GM12878 (cell line): ENCODE data around the gene PXT1. TPM values are rescaled to one million over a fixed set of nuclear protein-coding genes. Genes with fewer than 3 reads are reported as not detected.

ENCODE experiments used
- BHLHE40 ChIP-seq, 2 experiments: fragments of 450-650 bp in 1 of 2; IDR thresholded peaks; 2 replicates each; pipeline ENCODE4 v1.6.1; 2011 to 2017; ENCODE audit warnings: low read depth in 2 of 2, borderline replicate concordance in 1 of 2, improper control_type of control experiment in 1 of 2, low read length in 1 of 2, mild to moderate bottlenecking in 1 of 2
- BMI1 ChIP-seq: fragments of 450-650 bp; IDR thresholded peaks from 2 replicates; pipeline ENCODE4 v1.6.1; 2016; ENCODE audit warnings: mild to moderate bottlenecking, moderate library complexity, borderline replicate concordance
- EED ChIP-seq: sonication (generic); IDR thresholded peaks from 2 replicates; pipeline ENCODE4 v1.6.1; 2016; ENCODE audit warnings: antibody characterized with exemption, low read depth
- FOS ChIP-seq: IDR thresholded peaks from 3 replicates; pipeline ENCODE4 v1.6.1; 2011; ENCODE audit warnings: borderline replicate concordance; ENCODE audit not compliant: insufficient read length; ENCODE audit errors: extremely low read depth
- FOXM1 ChIP-seq: IDR thresholded peaks from 2 replicates; pipeline ENCODE4 v1.6.1; 2012; ENCODE audit warnings: low read depth, mild to moderate bottlenecking, inconsistent platforms, low read length, moderate library complexity
- HDAC6 ChIP-seq: fragments of 200-600 bp; sonication (generic); IDR thresholded peaks from one replicate; pipeline ENCODE4 v1.8.0; 2017; ENCODE audit warnings: antibody characterized with exemption; ENCODE audit not compliant: unreplicated experiment
- IKZF2 ChIP-seq, 2 experiments: fragments of 450-650 bp; IDR thresholded peaks; 2 replicates each; pipeline ENCODE4 v1.6.1; 2017; ENCODE audit warnings: mild to moderate bottlenecking in 2 of 2, moderate library complexity in 2 of 2
- KAT2A ChIP-seq: conservative IDR thresholded peaks from 2 replicates; pipeline ENCODE4 v1.6.1; 2011; ENCODE audit warnings: low read depth, low read length; ENCODE audit not compliant: control insufficient read depth
- MEF2B ChIP-seq: fragments of 450-650 bp; IDR thresholded peaks from 2 replicates; pipeline ENCODE4 v1.6.1; 2018; ENCODE audit warnings: mild to moderate bottlenecking, moderate library complexity; ENCODE audit not compliant: partially characterized antibody, poor library complexity, severe bottlenecking
- MYC ChIP-seq: IDR thresholded peaks from 2 replicates; pipeline ENCODE4 v1.6.1; 2011; ENCODE audit warnings: mild to moderate bottlenecking, low read length, moderate library complexity, inconsistent platforms; ENCODE audit not compliant: insufficient read depth, insufficient replicate concordance, insufficient read length, severe bottlenecking
- NFIC ChIP-seq: IDR thresholded peaks from 2 replicates; pipeline ENCODE4 v1.6.1; 2012; ENCODE audit warnings: low read depth, mild to moderate bottlenecking, inconsistent platforms, low read length, moderate library complexity
- NFXL1 ChIP-seq: fragments of 450-650 bp; IDR thresholded peaks from 2 replicates; pipeline ENCODE4 v1.6.1; 2017; ENCODE audit warnings: antibody characterized with exemption, mild to moderate bottlenecking, borderline replicate concordance
- NR2F1 ChIP-seq: fragments of 450-650 bp; conservative IDR thresholded peaks from 2 replicates; pipeline ENCODE4 v1.6.1; 2017; ENCODE audit warnings: mild to moderate bottlenecking
- RFX5 ChIP-seq: IDR thresholded peaks from 2 replicates; pipeline ENCODE4 v1.6.1; 2011; ENCODE audit warnings: low read depth, low read length, improper control_type of control experiment
- SMC3 ChIP-seq: IDR thresholded peaks from 2 replicates; pipeline ENCODE4 v1.6.1; 2011; ENCODE audit warnings: low read length, improper control_type of control experiment, borderline replicate concordance
- TCF7 ChIP-seq: IDR thresholded peaks from 2 replicates; pipeline ENCODE4 v1.6.1; 2014; ENCODE audit warnings: antibody characterized with exemption, borderline replicate concordance
- YY1 ChIP-seq: IDR thresholded peaks from 2 replicates; pipeline ENCODE4 v1.6.1; 2011; ENCODE audit warnings: low read depth, mild to moderate bottlenecking, low read length
- ZBED1 ChIP-seq: IDR thresholded peaks from 2 replicates; pipeline ENCODE4 v1.6.1; 2016; ENCODE audit warnings: borderline replicate concordance
- polyA plus RNA-seq, 11 experiments: library from polyadenylated mRNA; depleted of rRNA in 4 of 11; unstranded in 6 of 11; stranded (reverse) in 5 of 11; fragments of >200 nt; fragmentation: Nextera tagmentation in 4 of 11; fragmentation: Illumina TruSeq in 1 of 11; extraction: Ambion mirVana in 4 of 11; extraction: Trizol in 1 of 11; gene quantifications; 1 replicate in 1 of 11; 2 replicates in 10 of 11; pipeline versions ENCODE4 v1.2.1 to v1.2.3, GENCODE V29; 2011 to 2016; ENCODE audit warnings: inconsistent platforms in 2 of 11, missing spikeins in 2 of 11, low read depth in 1 of 11
- total RNA-seq, 4 experiments: library from RNA; depleted of rRNA in 3 of 4; stranded (reverse); fragments of >200 nt in 3 of 4; fragmentation: Illumina TruSeq in 1 of 4; extraction: Trizol in 1 of 4; gene quantifications; 2 replicates each; pipeline versions ENCODE4 v1.2.1 to v1.2.3, GENCODE V29; 2013 to 2021
- TF ChIP-seq, protein P1 (sequence below): IDR thresholded peaks from 2 replicates; pipeline ENCODE4 v1.6.1; 2012; ENCODE audit warnings: low read length, inconsistent platforms
- TF ChIP-seq, protein P2 (sequence below): fragments of 450-650 bp; IDR thresholded peaks from 2 replicates; pipeline ENCODE4 v1.6.1; 2017; ENCODE audit warnings: mild to moderate bottlenecking, moderate library complexity
- TF ChIP-seq, protein P3 (sequence below): IDR thresholded peaks from 2 replicates; pipeline ENCODE4 v1.6.1; 2012; ENCODE audit warnings: low read depth, low read length, improper control_type of control experiment
- TF ChIP-seq, protein P4 (sequence below): fragments of 450-650 bp; IDR thresholded peaks from 2 replicates; pipeline ENCODE4 v1.6.1; 2017; ENCODE audit warnings: mild to moderate bottlenecking, low read depth, inconsistent platforms; ENCODE audit not compliant: poor library complexity, severe bottlenecking

PXT1 gene
- total and polyA plus RNA-seq, 10 of the 15 experiments (the other 5 are each of a cell fraction or from before 2014, with no cell fraction given) = 0.27 to 2.9 (median 0.50) TPM

DNA sequence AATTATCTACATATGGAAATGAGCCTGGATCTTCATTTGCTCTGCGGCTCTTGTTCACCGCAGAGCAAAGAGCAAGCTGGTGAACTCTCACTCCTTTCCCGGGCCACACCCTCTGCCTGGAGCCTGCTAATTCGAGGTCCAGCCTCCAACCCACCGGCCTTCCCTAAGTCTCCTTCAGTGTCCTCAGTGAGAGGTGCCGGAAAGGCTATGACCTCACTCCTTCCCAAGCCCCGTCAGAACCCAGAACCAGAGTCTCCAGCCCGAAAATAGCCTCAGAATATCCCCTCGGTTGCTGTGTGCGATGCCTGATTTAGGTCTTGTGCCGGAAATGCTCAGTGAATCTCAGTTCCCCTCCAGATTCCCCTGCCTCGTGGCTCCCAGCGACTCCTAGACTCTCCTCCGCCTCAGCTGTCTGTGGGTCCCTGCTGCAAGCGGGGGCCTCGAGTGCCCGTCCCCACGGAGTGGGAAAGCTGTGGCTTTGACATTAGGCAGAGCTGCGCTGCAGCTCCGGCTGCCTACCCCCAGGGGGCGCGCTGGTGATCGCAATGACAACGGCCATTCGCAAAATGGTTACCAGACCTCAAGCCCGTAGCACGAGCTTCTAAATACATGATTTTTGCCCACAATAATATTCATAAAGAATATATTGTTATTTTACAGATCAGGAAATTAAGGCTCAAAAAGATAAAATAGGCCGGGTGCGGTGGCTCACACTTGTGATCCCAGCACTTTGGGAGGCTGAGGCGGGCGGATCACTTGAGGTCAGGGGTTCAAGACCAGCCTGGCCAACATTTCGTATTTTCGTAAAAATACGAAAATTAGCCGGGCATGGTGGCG, 101.8 kb downstream of the PXT1 start (continued):
- TF ChIP-seq, protein P1, sequence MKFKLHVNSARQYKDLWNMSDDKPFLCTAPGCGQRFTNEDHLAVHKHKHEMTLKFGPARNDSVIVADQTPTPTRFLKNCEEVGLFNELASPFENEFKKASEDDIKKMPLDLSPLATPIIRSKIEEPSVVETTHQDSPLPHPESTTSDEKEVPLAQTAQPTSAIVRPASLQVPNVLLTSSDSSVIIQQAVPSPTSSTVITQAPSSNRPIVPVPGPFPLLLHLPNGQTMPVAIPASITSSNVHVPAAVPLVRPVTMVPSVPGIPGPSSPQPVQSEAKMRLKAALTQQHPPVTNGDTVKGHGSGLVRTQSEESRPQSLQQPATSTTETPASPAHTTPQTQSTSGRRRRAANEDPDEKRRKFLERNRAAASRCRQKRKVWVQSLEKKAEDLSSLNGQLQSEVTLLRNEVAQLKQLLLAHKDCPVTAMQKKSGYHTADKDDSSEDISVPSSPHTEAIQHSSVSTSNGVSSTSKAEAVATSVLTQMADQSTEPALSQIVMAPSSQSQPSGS = peak; percentile 63; the same call in 1 of the 2 replicates
- TF ChIP-seq MYC (no peak), EED (peak; percentile 69), BMI1 (no peak), NR2F1 (no peak), NFXL1 (no peak), FOS (no peak), MEF2B (peak; percentile 26), IKZF2 (IDR thresholded peaks at IDR 0.05) (peak; percentile 37 to 57; a peak in 3 of 4 replicates), TCF7 (no peak), SMC3 (peak; percentile 86), BHLHE40 (IDR thresholded peaks at IDR 0.05; ENCODE audit: borderline replicate concordance in 1 of 2, low read depth in 2 of 2, low read length in 1 of 2) (peak; percentile 36 to 58; a peak in 2 of 4 replicates), HDAC6 (no peak), ZBED1 (0 out of 2 replicates have a peak, but pooled peaks have one; percentile 54), KAT2A (no peak), FOXM1 (0 out of 2 replicates have a peak, but pooled peaks have one; percentile 34), NFIC (0 out of 2 replicates have a peak, but pooled peaks have one; percentile 32), YY1 (peak; percentile 97), RFX5 (no peak)
- TF ChIP-seq, protein P2, sequence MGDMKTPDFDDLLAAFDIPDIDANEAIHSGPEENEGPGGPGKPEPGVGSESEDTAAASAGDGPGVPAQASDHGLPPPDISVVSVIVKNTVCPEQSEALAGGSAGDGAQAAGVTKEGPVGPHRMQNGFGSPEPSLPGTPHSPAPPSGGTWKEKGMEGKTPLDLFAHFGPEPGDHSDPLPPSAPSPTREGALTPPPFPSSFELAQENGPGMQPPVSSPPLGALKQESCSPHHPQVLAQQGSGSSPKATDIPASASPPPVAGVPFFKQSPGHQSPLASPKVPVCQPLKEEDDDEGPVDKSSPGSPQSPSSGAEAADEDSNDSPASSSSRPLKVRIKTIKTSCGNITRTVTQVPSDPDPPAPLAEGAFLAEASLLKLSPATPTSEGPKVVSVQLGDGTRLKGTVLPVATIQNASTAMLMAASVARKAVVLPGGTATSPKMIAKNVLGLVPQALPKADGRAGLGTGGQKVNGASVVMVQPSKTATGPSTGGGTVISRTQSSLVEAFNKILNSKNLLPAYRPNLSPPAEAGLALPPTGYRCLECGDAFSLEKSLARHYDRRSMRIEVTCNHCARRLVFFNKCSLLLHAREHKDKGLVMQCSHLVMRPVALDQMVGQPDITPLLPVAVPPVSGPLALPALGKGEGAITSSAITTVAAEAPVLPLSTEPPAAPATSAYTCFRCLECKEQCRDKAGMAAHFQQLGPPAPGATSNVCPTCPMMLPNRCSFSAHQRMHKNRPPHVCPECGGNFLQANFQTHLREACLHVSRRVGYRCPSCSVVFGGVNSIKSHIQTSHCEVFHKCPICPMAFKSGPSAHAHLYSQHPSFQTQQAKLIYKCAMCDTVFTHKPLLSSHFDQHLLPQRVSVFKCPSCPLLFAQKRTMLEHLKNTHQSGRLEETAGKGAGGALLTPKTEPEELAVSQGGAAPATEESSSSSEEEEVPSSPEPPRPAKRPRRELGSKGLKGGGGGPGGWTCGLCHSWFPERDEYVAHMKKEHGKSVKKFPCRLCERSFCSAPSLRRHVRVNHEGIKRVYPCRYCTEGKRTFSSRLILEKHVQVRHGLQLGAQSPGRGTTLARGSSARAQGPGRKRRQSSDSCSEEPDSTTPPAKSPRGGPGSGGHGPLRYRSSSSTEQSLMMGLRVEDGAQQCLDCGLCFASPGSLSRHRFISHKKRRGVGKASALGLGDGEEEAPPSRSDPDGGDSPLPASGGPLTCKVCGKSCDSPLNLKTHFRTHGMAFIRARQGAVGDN = peak; percentile 83
- TF ChIP-seq, protein P3, sequence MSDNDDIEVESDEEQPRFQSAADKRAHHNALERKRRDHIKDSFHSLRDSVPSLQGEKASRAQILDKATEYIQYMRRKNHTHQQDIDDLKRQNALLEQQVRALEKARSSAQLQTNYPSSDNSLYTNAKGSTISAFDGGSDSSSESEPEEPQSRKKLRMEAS = peak; percentile 78; the same call in 1 of the 2 replicates
- TF ChIP-seq, protein P4, sequence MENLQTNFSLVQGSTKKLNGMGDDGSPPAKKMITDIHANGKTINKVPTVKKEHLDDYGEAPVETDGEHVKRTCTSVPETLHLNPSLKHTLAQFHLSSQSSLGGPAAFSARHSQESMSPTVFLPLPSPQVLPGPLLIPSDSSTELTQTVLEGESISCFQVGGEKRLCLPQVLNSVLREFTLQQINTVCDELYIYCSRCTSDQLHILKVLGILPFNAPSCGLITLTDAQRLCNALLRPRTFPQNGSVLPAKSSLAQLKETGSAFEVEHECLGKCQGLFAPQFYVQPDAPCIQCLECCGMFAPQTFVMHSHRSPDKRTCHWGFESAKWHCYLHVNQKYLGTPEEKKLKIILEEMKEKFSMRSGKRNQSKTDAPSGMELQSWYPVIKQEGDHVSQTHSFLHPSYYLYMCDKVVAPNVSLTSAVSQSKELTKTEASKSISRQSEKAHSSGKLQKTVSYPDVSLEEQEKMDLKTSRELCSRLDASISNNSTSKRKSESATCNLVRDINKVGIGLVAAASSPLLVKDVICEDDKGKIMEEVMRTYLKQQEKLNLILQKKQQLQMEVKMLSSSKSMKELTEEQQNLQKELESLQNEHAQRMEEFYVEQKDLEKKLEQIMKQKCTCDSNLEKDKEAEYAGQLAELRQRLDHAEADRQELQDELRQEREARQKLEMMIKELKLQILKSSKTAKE = peak; percentile 17
